GM18909 (cell line): ENCODE results near the gene EMP2.

Experiments used
- ATAC-seq: cut with Tn5 transposase; IDR thresholded peaks from one replicate; pipeline ENCODE4 v1.9.1; 2021; ENCODE audit warnings: mild to moderate bottlenecking; ENCODE audit not compliant: unreplicated experiment, poor library complexity

The EMP2 gene

GRCh38 chr16:10497132-10498101 lies 83.0 kb downstream of the EMP2 start:
- no peak for ATAC-seq

- ATAC-seq, result no peak
Observed at GRCh38 chr16:10495031-10495345, 85.4 kb downstream of the EMP2 start.

GRCh38 chr16:10494343-10495030 lies 85.9 kb downstream of the EMP2 start:
- ATAC-seq, result no peak

- no peak for ATAC-seq
Observed at GRCh38 chr16:10493276-10493675, 87.1 kb downstream of the EMP2 start.

GRCh38 chr16:10490141-10490540 lies 90.3 kb downstream of the EMP2 start:
- no peak for ATAC-seq

- ATAC-seq, result no peak
Observed at GRCh38 chr16:10485698-10486382, 94.6 kb downstream of the EMP2 start.

- ATAC-seq, result no peak
Observed at GRCh38 chr16:10485159-10485558, 95.2 kb downstream of the EMP2 start.

- no peak for ATAC-seq
Observed at GRCh38 chr16:10480151-10480550, 100.2 kb downstream of the EMP2 start.
